H9 (cell line): Measurements from ENCODE around the gene ILF2. TPM values are rescaled to one million over a fixed set of nuclear protein-coding genes. Genes with fewer than 3 reads are reported as not detected.

Experiments
- DNase-seq: peaks from one replicate; pipeline ENCODE4 v3.0.0-alpha.2; 2017
- H2AFZ ChIP-seq: one replicate; pipeline ENCODE4 v1.6.1; 2013; ENCODE audit warnings: mild to moderate bottlenecking, low read length, control low read depth, moderate library complexity
- H2AK5ac ChIP-seq: 2 replicates; pipeline ENCODE4 v1.6.1; 2013; ENCODE audit warnings: low read length, control low read depth, mixed read lengths; ENCODE audit not compliant: insufficient read length
- H2BK120ac ChIP-seq: one replicate; pipeline ENCODE4 v1.6.1; 2013; ENCODE audit warnings: low read depth, mild to moderate bottlenecking, low read length, control low read depth, inconsistent platforms; ENCODE audit not compliant: poor library complexity, severe bottlenecking
- H2BK12ac ChIP-seq: 2 replicates; pipeline ENCODE4 v1.6.1; 2013; ENCODE audit warnings: low read length, control low read depth, mixed read lengths, low read depth; ENCODE audit not compliant: insufficient read length
- H2BK15ac ChIP-seq: 2 replicates; pipeline ENCODE4 v1.6.1; 2013; ENCODE audit warnings: low read depth, low read length, control low read depth
- H2BK20ac ChIP-seq: one replicate; pipeline ENCODE4 v1.6.1; 2013; ENCODE audit warnings: low read depth, mild to moderate bottlenecking, low read length, control low read depth, inconsistent platforms; ENCODE audit not compliant: poor library complexity, severe bottlenecking
- H2BK5ac ChIP-seq: 2 replicates; pipeline ENCODE4 v1.6.1; 2013; ENCODE audit warnings: low read length, control low read depth, mixed read lengths; ENCODE audit not compliant: insufficient read length
- H3K14ac ChIP-seq: 2 replicates; pipeline ENCODE4 v1.6.1; 2013; ENCODE audit warnings: low read length, control low read depth; ENCODE audit not compliant: insufficient read depth
- H3K18ac ChIP-seq: 2 replicates; pipeline ENCODE4 v1.6.1; 2013; ENCODE audit warnings: low read depth, mild to moderate bottlenecking, mixed read lengths, low read length, control low read depth; ENCODE audit not compliant: insufficient read length
- H3K23ac ChIP-seq: 2 replicates; pipeline ENCODE4 v1.6.1; 2013; ENCODE audit warnings: low read length, control low read depth, mixed read lengths, low read depth; ENCODE audit not compliant: insufficient read length
- H3K23me2 ChIP-seq: 2 replicates; pipeline ENCODE4 v1.6.1; 2013; ENCODE audit warnings: low read depth, mild to moderate bottlenecking, mixed read lengths, low read length, control low read depth; ENCODE audit not compliant: insufficient read length, poor library complexity, severe bottlenecking
- H3K27ac ChIP-seq: 2 replicates; pipeline ENCODE4 v1.5.1; 2013; ENCODE audit warnings: low read length, control low read depth, mixed read lengths, low read depth; ENCODE audit not compliant: insufficient read length
- H3K27me3 ChIP-seq: 2 replicates; pipeline ENCODE4 v1.6.1; 2013; ENCODE audit warnings: low read length, control low read depth, inconsistent platforms; ENCODE audit not compliant: insufficient read depth
- H3K4ac ChIP-seq: 2 replicates; pipeline ENCODE4 v1.6.1; 2013; ENCODE audit warnings: low read depth, mild to moderate bottlenecking, control low read depth, inconsistent platforms, low read length, moderate library complexity
- H3K4me1 ChIP-seq: 2 replicates; pipeline ENCODE4 v1.6.1; 2013; ENCODE audit warnings: low read length, control low read depth, inconsistent platforms; ENCODE audit not compliant: insufficient read depth
- H3K4me2 ChIP-seq: 2 replicates; pipeline ENCODE4 v1.6.1; 2013; ENCODE audit warnings: low read length, control low read depth, mixed read lengths; ENCODE audit not compliant: insufficient read length, insufficient read depth
- H3K56ac ChIP-seq: 2 replicates; pipeline ENCODE4 v1.6.1; 2013; ENCODE audit warnings: low read depth, mild to moderate bottlenecking, mixed read lengths, low read length, control low read depth; ENCODE audit not compliant: insufficient read length
- H3K79me1 ChIP-seq: 2 replicates; pipeline ENCODE4 v1.6.1; 2013; ENCODE audit warnings: low read depth, mild to moderate bottlenecking, moderate library complexity, low read length, control low read depth, inconsistent platforms; ENCODE audit not compliant: insufficient read depth, poor library complexity, severe bottlenecking
- H3K79me2 ChIP-seq: 2 replicates; pipeline ENCODE4 v1.6.1; 2013; ENCODE audit warnings: low read length, control low read depth, inconsistent platforms; ENCODE audit not compliant: insufficient read depth
- H3K9ac ChIP-seq: 2 replicates; pipeline ENCODE4 v1.6.1; 2013; ENCODE audit warnings: low read length, control low read depth, mixed read lengths; ENCODE audit not compliant: insufficient read length; ENCODE audit errors: extremely low read depth
- H3K9me3 ChIP-seq: one replicate; pipeline ENCODE4 v1.6.1; 2013; ENCODE audit warnings: low read depth, low read length, inconsistent platforms; ENCODE audit not compliant: control insufficient read depth
- H3T11ph ChIP-seq: one replicate; pipeline ENCODE4 v1.6.1; 2013; ENCODE audit warnings: mild to moderate bottlenecking, low read length, control low read depth, inconsistent platforms
- H4K20me1 ChIP-seq: one replicate; pipeline ENCODE4 v1.6.1; 2013; ENCODE audit not compliant: control insufficient read depth, insufficient read length, insufficient read depth
- H4K5ac ChIP-seq: 2 replicates; pipeline ENCODE4 v1.6.1; 2013; ENCODE audit warnings: low read depth, mild to moderate bottlenecking, mixed read lengths, low read length, control low read depth; ENCODE audit not compliant: insufficient read length
- H4K8ac ChIP-seq: replicated peaks from 2 replicates; pipeline ENCODE4 v1.6.1; 2013; ENCODE audit warnings: low read length, control low read depth, mixed read lengths, low read depth; ENCODE audit not compliant: insufficient read length
- H4K91ac ChIP-seq: 2 replicates; pipeline ENCODE4 v1.6.1; 2013; ENCODE audit warnings: low read depth, mild to moderate bottlenecking, moderate library complexity, mixed read lengths, low read length, control low read depth; ENCODE audit not compliant: insufficient read length
- H3K27ac Mint-ChIP-seq, 3 experiments: 2 replicates in 2 of 3; 3 replicates in 1 of 3; pipeline ENCODE4 v1.8.0; 2020 to 2021; ENCODE audit warnings: mixed read lengths in 3 of 3, mild to moderate bottlenecking in 1 of 3, moderate library complexity in 1 of 3
- H3K27me3 Mint-ChIP-seq: 2 replicates; pipeline ENCODE4 v1.8.0; 2021; ENCODE audit warnings: low read depth, mild to moderate bottlenecking, moderate library complexity, mixed read lengths
- H3K36me3 Mint-ChIP-seq, 3 experiments: 2 replicates in 2 of 3; 3 replicates in 1 of 3; pipeline ENCODE4 v1.8.0; 2020 to 2021; ENCODE audit warnings: low read depth in 3 of 3, mixed read lengths in 3 of 3; ENCODE audit not compliant: insufficient read depth in 1 of 3
- H3K4me1 Mint-ChIP-seq, 2 experiments: 2 replicates each; pipeline ENCODE4 v1.8.0; 2020; ENCODE audit warnings: mixed read lengths in 2 of 2
- H3K4me3 Mint-ChIP-seq, 2 experiments: 2 replicates in 1 of 2; 3 replicates in 1 of 2; pipeline ENCODE4 v1.8.0; 2020 to 2021; ENCODE audit warnings: mild to moderate bottlenecking in 2 of 2, mixed read lengths in 2 of 2, moderate library complexity in 1 of 2
- H3K9me3 Mint-ChIP-seq, 2 experiments: 2 replicates in 1 of 2; 3 replicates in 1 of 2; pipeline ENCODE4 v1.8.0; 2020; ENCODE audit warnings: mild to moderate bottlenecking in 2 of 2, mixed read lengths in 2 of 2, moderate library complexity in 1 of 2
- WGBS: extraction: QIAGEN DNeasy Blood & Tissue Kit; methylation state at CpG from one replicate; pipeline ENCODE4 v1.1.7; 2013; ENCODE audit warnings: missing lambda C conversion rate, low lambda C conversion rate, mixed read lengths; ENCODE audit not compliant: insufficient read length; ENCODE audit errors: extremely low coverage; 5-methylcytosine and 5-hydroxymethylcytosine counted together
- total RNA-seq: library from RNA; stranded (reverse); gene quantifications from 2 replicates; pipeline ENCODE4 v1.2.1, GENCODE V29; 2021
- TF ChIP-seq, protein P1 (sequence below): fragments of 200-600 bp; sonication (generic); conservative IDR thresholded peaks from 3 replicates; pipeline ENCODE4 v1.8.0; 2021; ENCODE audit warnings: antibody characterized with exemption, mild to moderate bottlenecking

Gene ILF2
- total RNA-seq, 1 experiment from 2014 or later: 357 TPM

DNA sequence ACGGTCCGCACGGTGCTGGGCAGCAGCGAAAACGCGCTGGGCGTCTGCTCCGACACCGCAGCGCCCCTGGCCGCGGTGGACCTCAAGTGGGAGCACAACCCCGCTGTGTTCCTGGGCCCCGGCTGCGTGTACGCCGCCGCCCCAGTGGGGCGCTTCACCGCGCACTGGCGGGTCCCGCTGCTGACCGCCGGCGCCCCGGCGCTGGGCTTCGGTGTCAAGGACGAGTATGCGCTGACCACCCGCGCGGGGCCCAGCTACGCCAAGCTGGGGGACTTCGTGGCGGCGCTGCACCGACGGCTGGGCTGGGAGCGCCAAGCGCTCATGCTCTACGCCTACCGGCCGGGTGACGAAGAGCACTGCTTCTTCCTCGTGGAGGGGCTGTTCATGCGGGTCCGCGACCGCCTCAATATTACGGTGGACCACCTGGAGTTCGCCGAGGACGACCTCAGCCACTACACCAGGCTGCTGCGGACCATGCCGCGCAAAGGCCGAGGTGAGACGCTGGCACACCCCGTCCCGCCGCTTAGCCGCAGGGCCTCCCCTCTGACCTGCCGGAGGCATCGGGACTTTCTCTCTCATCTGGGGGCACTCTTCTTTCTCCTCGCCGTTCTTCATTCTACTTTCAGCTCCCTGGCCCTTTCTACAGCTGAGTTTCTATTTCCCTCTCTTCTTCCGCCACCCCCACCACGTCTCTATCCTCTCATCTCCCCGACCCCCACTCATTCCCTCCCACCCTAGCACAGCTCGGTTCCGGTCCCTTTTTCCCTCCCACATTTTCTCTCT, 8.7 kb upstream of the ILF2 start:
- no peak overlapping the region for H3K56ac ChIP-seq
- H4K5ac ChIP-seq: no peak overlapping the region
- no peak overlapping the region for H2BK20ac ChIP-seq
- no peak overlapping the region for H2AK5ac ChIP-seq
- Mint-ChIP-seq H3K4me1 (peaks cover 23 to 24% of the 10 kb centered on the region in 2 experiments), H3K9me3 (no peaks in the 10 kb centered on the region), H3K27ac (no peak overlapping the region), H3K27me3 (peaks cover 44% of the 10 kb centered on the region), H3K36me3 (peaks cover 0 to 19% (median 8%) of the 10 kb centered on the region in 3 experiments; a peak in 3 of 7 replicates), H3K4me3 (peak overlapping the region; percentile 74 to 86)
- peaks cover 3% of the 10 kb centered on the region; the same call in 1 of the 2 replicates for H3K27me3 ChIP-seq
- no peak overlapping the region for H2BK12ac ChIP-seq
- H3K18ac ChIP-seq: no peak overlapping the region
- H4K91ac ChIP-seq: no peak overlapping the region
- H3K79me1 ChIP-seq: no peaks in the 10 kb centered on the region
- H3K23me2 ChIP-seq: peaks cover 26% of the 10 kb centered on the region
- no peak overlapping the region for H3K27ac ChIP-seq
- H3K79me2 ChIP-seq: no peaks in the 10 kb centered on the region
- H2BK15ac ChIP-seq: no peak overlapping the region
- no peak overlapping the region for H2BK5ac ChIP-seq
- no peak overlapping the region for H2AFZ ChIP-seq
- TF ChIP-seq, protein P1, sequence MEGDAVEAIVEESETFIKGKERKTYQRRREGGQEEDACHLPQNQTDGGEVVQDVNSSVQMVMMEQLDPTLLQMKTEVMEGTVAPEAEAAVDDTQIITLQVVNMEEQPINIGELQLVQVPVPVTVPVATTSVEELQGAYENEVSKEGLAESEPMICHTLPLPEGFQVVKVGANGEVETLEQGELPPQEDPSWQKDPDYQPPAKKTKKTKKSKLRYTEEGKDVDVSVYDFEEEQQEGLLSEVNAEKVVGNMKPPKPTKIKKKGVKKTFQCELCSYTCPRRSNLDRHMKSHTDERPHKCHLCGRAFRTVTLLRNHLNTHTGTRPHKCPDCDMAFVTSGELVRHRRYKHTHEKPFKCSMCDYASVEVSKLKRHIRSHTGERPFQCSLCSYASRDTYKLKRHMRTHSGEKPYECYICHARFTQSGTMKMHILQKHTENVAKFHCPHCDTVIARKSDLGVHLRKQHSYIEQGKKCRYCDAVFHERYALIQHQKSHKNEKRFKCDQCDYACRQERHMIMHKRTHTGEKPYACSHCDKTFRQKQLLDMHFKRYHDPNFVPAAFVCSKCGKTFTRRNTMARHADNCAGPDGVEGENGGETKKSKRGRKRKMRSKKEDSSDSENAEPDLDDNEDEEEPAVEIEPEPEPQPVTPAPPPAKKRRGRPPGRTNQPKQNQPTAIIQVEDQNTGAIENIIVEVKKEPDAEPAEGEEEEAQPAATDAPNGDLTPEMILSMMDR: peak; percentile 42; the same call in 2 of the 3 replicates
- H3K23ac ChIP-seq: no peak overlapping the region
- no CpG with 5 or more reads among the region's 73 CpGs for WGBS
- no peak overlapping the region for H2BK120ac ChIP-seq
- peak overlapping the region; percentile 65 for H3K4me2 ChIP-seq
- DNase-seq: no peak
- no peak overlapping the region for H4K8ac ChIP-seq
- H3K9ac ChIP-seq: no peak overlapping the region
- H4K20me1 ChIP-seq: no peaks in the 10 kb centered on the region
- H3T11ph ChIP-seq: no peak overlapping the region
- H3K14ac ChIP-seq: no peak overlapping the region; the same call in 1 of the 2 replicates
- no peak overlapping the region for H3K4ac ChIP-seq
- no peaks in the 10 kb centered on the region for H3K9me3 ChIP-seq
- no peaks in the 10 kb centered on the region for H3K4me1 ChIP-seq
